Panc1 (cell line): Measurements from ENCODE around the gene C2CD2.

Source experiments
- POLR2AphosphoS5 ChIP-seq: IDR thresholded peaks from 2 replicates; pipeline ENCODE4 v1.6.1; 2012; ENCODE audit warnings: mild to moderate bottlenecking, low read depth, low read length, moderate library complexity
- SIN3A ChIP-seq: IDR thresholded peaks from 2 replicates; pipeline ENCODE4 v1.6.1; 2012; ENCODE audit warnings: low read depth, mild to moderate bottlenecking, low read length, moderate library complexity, borderline replicate concordance; ENCODE audit not compliant: insufficient read depth
- TCF7L2 ChIP-seq: IDR thresholded peaks from 2 replicates; pipeline ENCODE4 v1.6.1; 2011; ENCODE audit warnings: mild to moderate bottlenecking, low read depth, low read length, inconsistent platforms
- TF ChIP-seq, protein P1 (sequence below): fragments of 450-650 bp; IDR thresholded peaks from 2 replicates; pipeline ENCODE4 v1.5.1; 2017; ENCODE audit warnings: mild to moderate bottlenecking
- TF ChIP-seq, protein P2 (sequence below), 2 experiments: IDR thresholded peaks; 2 replicates each; pipeline ENCODE4 v1.6.1; 2011 to 2012; ENCODE audit warnings: low read depth in 2 of 2, control low read depth in 1 of 2, low read length in 1 of 2, mild to moderate bottlenecking in 1 of 2, moderate library complexity in 1 of 2; ENCODE audit not compliant: insufficient read depth in 1 of 2

GRCh38 chr21:41897047-41897669 is 56.7 kb downstream of the C2CD2 start:
- TF ChIP-seq, protein P1, sequence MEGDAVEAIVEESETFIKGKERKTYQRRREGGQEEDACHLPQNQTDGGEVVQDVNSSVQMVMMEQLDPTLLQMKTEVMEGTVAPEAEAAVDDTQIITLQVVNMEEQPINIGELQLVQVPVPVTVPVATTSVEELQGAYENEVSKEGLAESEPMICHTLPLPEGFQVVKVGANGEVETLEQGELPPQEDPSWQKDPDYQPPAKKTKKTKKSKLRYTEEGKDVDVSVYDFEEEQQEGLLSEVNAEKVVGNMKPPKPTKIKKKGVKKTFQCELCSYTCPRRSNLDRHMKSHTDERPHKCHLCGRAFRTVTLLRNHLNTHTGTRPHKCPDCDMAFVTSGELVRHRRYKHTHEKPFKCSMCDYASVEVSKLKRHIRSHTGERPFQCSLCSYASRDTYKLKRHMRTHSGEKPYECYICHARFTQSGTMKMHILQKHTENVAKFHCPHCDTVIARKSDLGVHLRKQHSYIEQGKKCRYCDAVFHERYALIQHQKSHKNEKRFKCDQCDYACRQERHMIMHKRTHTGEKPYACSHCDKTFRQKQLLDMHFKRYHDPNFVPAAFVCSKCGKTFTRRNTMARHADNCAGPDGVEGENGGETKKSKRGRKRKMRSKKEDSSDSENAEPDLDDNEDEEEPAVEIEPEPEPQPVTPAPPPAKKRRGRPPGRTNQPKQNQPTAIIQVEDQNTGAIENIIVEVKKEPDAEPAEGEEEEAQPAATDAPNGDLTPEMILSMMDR = no peak
- TF ChIP-seq POLR2AphosphoS5 = no peak
- no peak for TF ChIP-seq SIN3A
- TF ChIP-seq TCF7L2 = no peak
- TF ChIP-seq, protein P2, sequence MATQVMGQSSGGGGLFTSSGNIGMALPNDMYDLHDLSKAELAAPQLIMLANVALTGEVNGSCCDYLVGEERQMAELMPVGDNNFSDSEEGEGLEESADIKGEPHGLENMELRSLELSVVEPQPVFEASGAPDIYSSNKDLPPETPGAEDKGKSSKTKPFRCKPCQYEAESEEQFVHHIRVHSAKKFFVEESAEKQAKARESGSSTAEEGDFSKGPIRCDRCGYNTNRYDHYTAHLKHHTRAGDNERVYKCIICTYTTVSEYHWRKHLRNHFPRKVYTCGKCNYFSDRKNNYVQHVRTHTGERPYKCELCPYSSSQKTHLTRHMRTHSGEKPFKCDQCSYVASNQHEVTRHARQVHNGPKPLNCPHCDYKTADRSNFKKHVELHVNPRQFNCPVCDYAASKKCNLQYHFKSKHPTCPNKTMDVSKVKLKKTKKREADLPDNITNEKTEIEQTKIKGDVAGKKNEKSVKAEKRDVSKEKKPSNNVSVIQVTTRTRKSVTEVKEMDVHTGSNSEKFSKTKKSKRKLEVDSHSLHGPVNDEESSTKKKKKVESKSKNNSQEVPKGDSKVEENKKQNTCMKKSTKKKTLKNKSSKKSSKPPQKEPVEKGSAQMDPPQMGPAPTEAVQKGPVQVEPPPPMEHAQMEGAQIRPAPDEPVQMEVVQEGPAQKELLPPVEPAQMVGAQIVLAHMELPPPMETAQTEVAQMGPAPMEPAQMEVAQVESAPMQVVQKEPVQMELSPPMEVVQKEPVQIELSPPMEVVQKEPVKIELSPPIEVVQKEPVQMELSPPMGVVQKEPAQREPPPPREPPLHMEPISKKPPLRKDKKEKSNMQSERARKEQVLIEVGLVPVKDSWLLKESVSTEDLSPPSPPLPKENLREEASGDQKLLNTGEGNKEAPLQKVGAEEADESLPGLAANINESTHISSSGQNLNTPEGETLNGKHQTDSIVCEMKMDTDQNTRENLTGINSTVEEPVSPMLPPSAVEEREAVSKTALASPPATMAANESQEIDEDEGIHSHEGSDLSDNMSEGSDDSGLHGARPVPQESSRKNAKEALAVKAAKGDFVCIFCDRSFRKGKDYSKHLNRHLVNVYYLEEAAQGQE (IDR thresholded peaks at IDR 0.05; ENCODE audit: insufficient read depth in 1 of 2, low read depth in 2 of 2, low read length in 1 of 2) = no peak
